A673 (cell line): ENCODE data around the gene POLDIP2.

Source experiments
- EZH2 ChIP-seq: fragments of 200-600 bp; sonication (generic); IDR thresholded peaks from 2 replicates; pipeline ENCODE4 v1.6.1; 2017; ENCODE audit warnings: borderline replicate concordance, low read depth, mild to moderate bottlenecking, mixed read lengths, antibody characterized with exemption, low read length; ENCODE audit not compliant: poor library complexity, severe bottlenecking
- TF ChIP-seq, protein P1 (sequence below): fragments of 300-800, 200-600 bp; sonication (generic); conservative IDR thresholded peaks from 2 replicates; pipeline ENCODE4 v1.5.1; 2017; ENCODE audit warnings: low read depth, mild to moderate bottlenecking, antibody characterized with exemption, low read length, moderate library complexity, mixed read lengths

DNA sequence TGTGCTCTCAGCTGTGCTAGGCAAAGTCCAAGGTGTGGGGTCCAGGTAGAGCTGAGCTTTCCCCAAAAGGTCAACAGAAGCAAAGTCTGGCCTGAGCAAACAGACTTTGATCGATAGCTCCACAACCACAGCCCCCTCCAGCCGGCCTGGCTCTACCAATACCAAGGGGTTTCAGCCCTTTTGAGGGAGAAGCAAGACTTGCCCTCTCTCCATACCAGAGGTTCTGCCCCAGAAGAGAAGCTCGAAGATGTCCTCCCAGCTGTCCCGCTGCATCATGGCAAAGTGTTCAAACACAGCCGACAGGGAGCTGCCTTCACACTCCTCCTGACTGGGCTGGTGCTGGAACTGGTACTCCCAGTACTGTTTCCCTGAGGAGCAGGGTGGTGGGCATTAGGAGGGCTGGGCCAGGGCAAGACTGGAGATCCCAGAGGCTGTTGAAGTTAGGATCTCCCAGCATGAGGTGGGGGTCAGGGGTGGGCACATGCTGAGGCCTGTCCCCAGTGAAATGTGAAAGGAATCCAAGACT, 11.0 kb upstream of the POLDIP2 start:
- TF ChIP-seq, protein P1, sequence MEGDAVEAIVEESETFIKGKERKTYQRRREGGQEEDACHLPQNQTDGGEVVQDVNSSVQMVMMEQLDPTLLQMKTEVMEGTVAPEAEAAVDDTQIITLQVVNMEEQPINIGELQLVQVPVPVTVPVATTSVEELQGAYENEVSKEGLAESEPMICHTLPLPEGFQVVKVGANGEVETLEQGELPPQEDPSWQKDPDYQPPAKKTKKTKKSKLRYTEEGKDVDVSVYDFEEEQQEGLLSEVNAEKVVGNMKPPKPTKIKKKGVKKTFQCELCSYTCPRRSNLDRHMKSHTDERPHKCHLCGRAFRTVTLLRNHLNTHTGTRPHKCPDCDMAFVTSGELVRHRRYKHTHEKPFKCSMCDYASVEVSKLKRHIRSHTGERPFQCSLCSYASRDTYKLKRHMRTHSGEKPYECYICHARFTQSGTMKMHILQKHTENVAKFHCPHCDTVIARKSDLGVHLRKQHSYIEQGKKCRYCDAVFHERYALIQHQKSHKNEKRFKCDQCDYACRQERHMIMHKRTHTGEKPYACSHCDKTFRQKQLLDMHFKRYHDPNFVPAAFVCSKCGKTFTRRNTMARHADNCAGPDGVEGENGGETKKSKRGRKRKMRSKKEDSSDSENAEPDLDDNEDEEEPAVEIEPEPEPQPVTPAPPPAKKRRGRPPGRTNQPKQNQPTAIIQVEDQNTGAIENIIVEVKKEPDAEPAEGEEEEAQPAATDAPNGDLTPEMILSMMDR: no peak
- TF ChIP-seq EZH2: no peak
